Measurements from ENCODE around the gene NPIPB6.

NPIPB6 gene

DNA sequence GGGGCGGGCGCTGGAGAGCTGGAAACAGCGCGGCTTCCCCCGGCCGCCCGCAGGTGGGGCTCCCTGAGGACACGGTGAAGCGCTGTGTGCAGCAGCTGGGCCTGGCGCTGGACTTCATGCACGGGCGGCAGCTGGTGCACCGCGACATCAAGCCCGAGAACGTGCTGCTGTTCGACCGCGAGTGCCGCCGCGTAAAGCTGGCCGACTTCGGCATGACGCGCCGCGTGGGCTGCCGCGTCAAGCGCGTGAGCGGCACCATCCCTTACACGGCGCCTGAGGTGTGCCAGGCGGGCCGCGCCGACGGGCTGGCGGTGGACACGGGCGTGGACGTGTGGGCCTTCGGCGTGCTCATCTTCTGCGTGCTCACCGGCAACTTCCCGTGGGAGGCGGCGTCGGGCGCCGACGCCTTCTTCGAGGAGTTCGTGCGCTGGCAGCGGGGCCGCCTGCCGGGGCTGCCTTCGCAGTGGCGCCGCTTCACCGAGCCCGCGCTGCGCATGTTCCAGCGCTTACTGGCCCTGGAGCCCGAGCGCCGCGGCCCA lies 43.2 kb downstream of the NPIPB6 start:
- Histone ChIP-seq H3K27ac (ENCODE audit: low read depth, low read length) (no peak overlapping the region), H3K4me3 (ENCODE audit: low read depth, low read length) (no peak overlapping the region), H3K9ac (ENCODE audit: low read length) (no peak overlapping the region), H3K4me1 (ENCODE audit: control insufficient read depth, insufficient read depth, low read length) (no peaks in the 10 kb centered on the region), H3K27me3 (ENCODE audit: control insufficient read depth, insufficient read depth, low read length) (no peaks in the 10 kb centered on the region), H3K9me3 (ENCODE audit: control insufficient read depth, insufficient read depth, low read depth, low read length) (no peaks in the 10 kb centered on the region), H3K36me3 (ENCODE audit: control insufficient read depth, insufficient read depth, low read length) (peaks cover 24% of the 10 kb centered on the region)

- H3K9me3 ChIP-seq (ENCODE audit: control insufficient read depth, insufficient read depth, low read depth, low read length) = no peaks in the 10 kb centered on the region
- H3K4me3 ChIP-seq (ENCODE audit: low read depth, low read length) = no peak overlapping the region
- H3K27ac ChIP-seq (ENCODE audit: low read depth, low read length) = no peak overlapping the region
- no peak overlapping the region for H3K9ac ChIP-seq (ENCODE audit: low read length)
- peaks cover 24% of the 10 kb centered on the region for H3K36me3 ChIP-seq (ENCODE audit: control insufficient read depth, insufficient read depth, low read length)
- no peaks in the 10 kb centered on the region for H3K4me1 ChIP-seq (ENCODE audit: control insufficient read depth, insufficient read depth, low read length)
- no peaks in the 10 kb centered on the region for H3K27me3 ChIP-seq (ENCODE audit: control insufficient read depth, insufficient read depth, low read length)
These were observed 43.8 kb downstream of the NPIPB6 start for GRCh38 chr16:28319476-28320022.

DNA sequence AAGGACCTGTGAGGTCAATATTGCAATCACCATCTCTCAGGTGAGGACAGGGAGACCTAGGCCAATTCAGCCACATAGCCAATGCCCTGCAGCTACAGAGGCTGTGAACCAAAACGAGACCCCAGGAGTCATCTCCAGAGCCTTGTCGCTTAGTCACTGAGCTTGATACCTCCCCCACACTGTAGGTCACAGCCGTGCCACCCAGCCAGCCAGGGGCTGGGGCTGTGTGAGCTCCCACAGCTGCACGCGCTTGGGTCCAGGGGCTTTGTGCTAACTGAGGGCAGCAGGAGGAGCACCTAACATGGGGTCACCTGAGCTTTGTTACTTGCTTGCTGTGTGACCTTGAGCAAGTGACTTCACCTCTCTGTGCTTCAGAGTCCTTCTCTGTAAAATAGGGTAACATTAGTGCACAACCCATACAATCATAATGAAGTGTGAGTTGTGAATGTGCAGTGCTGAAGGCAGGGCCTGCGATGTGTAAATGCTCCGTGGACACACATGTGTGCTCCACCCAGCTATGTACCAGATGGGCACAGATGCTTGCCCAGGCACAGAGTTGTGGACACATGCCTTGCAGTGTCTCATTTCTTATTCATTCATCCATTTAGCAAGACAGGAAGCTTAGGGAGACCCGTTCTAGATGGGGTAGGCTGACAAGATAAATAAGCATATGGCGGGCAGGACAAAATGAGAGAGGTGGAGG lies 45.1 kb downstream of the NPIPB6 start:
- Histone ChIP-seq H3K4me1 (ENCODE audit: control insufficient read depth, insufficient read depth, low read length) (no peaks in the 10 kb centered on the region), H3K9me3 (ENCODE audit: control insufficient read depth, insufficient read depth, low read depth, low read length) (no peaks in the 10 kb centered on the region), H3K9ac (ENCODE audit: low read length) (no peak overlapping the region), H3K4me3 (ENCODE audit: low read depth, low read length) (no peak overlapping the region), H3K27me3 (ENCODE audit: control insufficient read depth, insufficient read depth, low read length) (no peaks in the 10 kb centered on the region), H3K27ac (ENCODE audit: low read depth, low read length) (no peak overlapping the region), H3K36me3 (ENCODE audit: control insufficient read depth, insufficient read depth, low read length) (peaks cover 24% of the 10 kb centered on the region)

GRCh38 chr16:28317040-28317880 lies 46.0 kb downstream of the NPIPB6 start:
- no peak overlapping the region for H3K9ac ChIP-seq (ENCODE audit: low read length)
- H3K9me3 ChIP-seq (ENCODE audit: control insufficient read depth, insufficient read depth, low read depth, low read length) = no peaks in the 10 kb centered on the region
- no peaks in the 10 kb centered on the region for H3K27me3 ChIP-seq (ENCODE audit: control insufficient read depth, insufficient read depth, low read length)
- no peak overlapping the region for H3K27ac ChIP-seq (ENCODE audit: low read depth, low read length)
- no peaks in the 10 kb centered on the region for H3K4me1 ChIP-seq (ENCODE audit: control insufficient read depth, insufficient read depth, low read length)
- peaks cover 24% of the 10 kb centered on the region for H3K36me3 ChIP-seq (ENCODE audit: control insufficient read depth, insufficient read depth, low read length)
- no peak overlapping the region for H3K4me3 ChIP-seq (ENCODE audit: low read depth, low read length)

DNA sequence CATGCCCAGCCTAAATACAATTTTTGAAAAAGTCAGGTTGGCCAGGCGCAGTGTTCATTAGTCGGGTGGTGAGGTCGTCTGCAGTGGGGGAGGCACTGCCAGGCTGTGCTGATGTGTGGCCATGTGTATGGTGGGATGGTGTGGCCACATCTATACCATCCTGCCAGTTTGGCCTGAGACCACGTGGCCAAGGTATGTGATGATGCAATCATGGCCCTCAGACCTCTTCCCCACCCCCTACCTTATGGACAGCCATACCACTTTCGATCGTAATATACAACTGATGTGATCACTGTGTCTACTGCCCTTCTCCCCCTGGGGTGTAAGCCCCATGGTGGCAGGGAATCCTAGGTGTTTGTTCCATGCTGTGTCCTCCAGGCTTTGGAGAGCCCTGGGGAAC lies 47.3 kb downstream of the NPIPB6 start:
- Histone ChIP-seq H3K36me3 (ENCODE audit: control insufficient read depth, insufficient read depth, low read length) (peaks cover 24% of the 10 kb centered on the region), H3K27ac (ENCODE audit: low read depth, low read length) (no peak overlapping the region), H3K9me3 (ENCODE audit: control insufficient read depth, insufficient read depth, low read depth, low read length) (no peaks in the 10 kb centered on the region), H3K4me3 (ENCODE audit: low read depth, low read length) (no peak overlapping the region), H3K4me1 (ENCODE audit: control insufficient read depth, insufficient read depth, low read length) (no peaks in the 10 kb centered on the region), H3K9ac (ENCODE audit: low read length) (no peak overlapping the region), H3K27me3 (ENCODE audit: control insufficient read depth, insufficient read depth, low read length) (no peaks in the 10 kb centered on the region)

GRCh38 chr16:28313587-28313986 lies 49.7 kb downstream of the NPIPB6 start:
- Histone ChIP-seq H3K36me3 (ENCODE audit: control insufficient read depth, insufficient read depth, low read length) (peaks cover 16% of the 10 kb centered on the region), H3K4me1 (ENCODE audit: control insufficient read depth, insufficient read depth, low read length) (no peaks in the 10 kb centered on the region), H3K27me3 (ENCODE audit: control insufficient read depth, insufficient read depth, low read length) (no peaks in the 10 kb centered on the region)

GRCh38 chr16:28312327-28312726 lies 51.0 kb downstream of the NPIPB6 start:
- H3K9ac ChIP-seq (ENCODE audit: low read length) = no peak overlapping the region
- no peak overlapping the region for H3K4me3 ChIP-seq (ENCODE audit: low read depth, low read length)
- H3K27ac ChIP-seq (ENCODE audit: low read depth, low read length) = no peak overlapping the region
- peaks cover 8% of the 10 kb centered on the region for H3K36me3 ChIP-seq (ENCODE audit: control insufficient read depth, insufficient read depth, low read length)
- H3K27me3 ChIP-seq (ENCODE audit: control insufficient read depth, insufficient read depth, low read length) = no peaks in the 10 kb centered on the region
- H3K9me3 ChIP-seq (ENCODE audit: control insufficient read depth, insufficient read depth, low read depth, low read length) = no peaks in the 10 kb centered on the region
- H3K4me1 ChIP-seq (ENCODE audit: control insufficient read depth, insufficient read depth, low read length) = no peaks in the 10 kb centered on the region

More at GRCh38 chr16:28313587-28313986, 49.7 kb downstream of the NPIPB6 start:
- Histone ChIP-seq H3K9me3 (ENCODE audit: control insufficient read depth, insufficient read depth, low read depth, low read length) (no peaks in the 10 kb centered on the region), H3K4me3 (ENCODE audit: low read depth, low read length) (no peak overlapping the region), H3K27ac (ENCODE audit: low read depth, low read length) (no peak overlapping the region), H3K9ac (ENCODE audit: low read length) (no peak overlapping the region)

GRCh38 chr16:28311913-28312312 lies 51.4 kb downstream of the NPIPB6 start:
- Histone ChIP-seq H3K4me1 (ENCODE audit: control insufficient read depth, insufficient read depth, low read length) (no peaks in the 10 kb centered on the region), H3K27me3 (ENCODE audit: control insufficient read depth, insufficient read depth, low read length) (no peaks in the 10 kb centered on the region), H3K36me3 (ENCODE audit: control insufficient read depth, insufficient read depth, low read length) (peaks cover 8% of the 10 kb centered on the region), H3K9me3 (ENCODE audit: control insufficient read depth, insufficient read depth, low read depth, low read length) (no peaks in the 10 kb centered on the region), H3K9ac (ENCODE audit: low read length) (no peak overlapping the region), H3K4me3 (ENCODE audit: low read depth, low read length) (no peak overlapping the region), H3K27ac (ENCODE audit: low read depth, low read length) (no peak overlapping the region)

GRCh38 chr16:28311413-28311812 lies 51.9 kb downstream of the NPIPB6 start:
- H3K36me3 ChIP-seq (ENCODE audit: control insufficient read depth, insufficient read depth, low read length) = peaks cover 8% of the 10 kb centered on the region
- no peak overlapping the region for H3K4me3 ChIP-seq (ENCODE audit: low read depth, low read length)
- H3K4me1 ChIP-seq (ENCODE audit: control insufficient read depth, insufficient read depth, low read length) = no peaks in the 10 kb centered on the region
- H3K27me3 ChIP-seq (ENCODE audit: control insufficient read depth, insufficient read depth, low read length) = no peaks in the 10 kb centered on the region
- no peak overlapping the region for H3K9ac ChIP-seq (ENCODE audit: low read length)
- no peaks in the 10 kb centered on the region for H3K9me3 ChIP-seq (ENCODE audit: control insufficient read depth, insufficient read depth, low read depth, low read length)
- H3K27ac ChIP-seq (ENCODE audit: low read depth, low read length) = no peak overlapping the region

DNA sequence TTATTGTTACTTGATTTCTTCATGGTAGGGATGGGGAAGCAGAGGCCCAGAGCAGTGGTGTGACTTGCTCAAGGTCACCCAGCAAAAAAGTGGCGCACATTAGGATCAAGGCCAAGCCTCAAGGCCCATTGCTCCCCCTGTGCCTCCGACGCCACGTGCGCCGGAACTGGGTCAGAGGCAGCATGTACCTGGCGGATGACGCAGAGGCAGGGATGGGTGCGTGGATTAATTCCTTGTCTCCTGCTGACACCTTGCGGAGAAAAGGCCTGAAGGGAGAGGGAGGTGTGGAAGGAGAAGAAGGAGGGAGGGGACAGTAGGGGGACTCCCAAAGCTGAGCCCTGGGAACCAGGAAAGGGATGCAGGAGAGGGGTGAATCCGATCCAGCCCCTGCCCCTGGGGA lies 52.5 kb downstream of the NPIPB6 start:
- Histone ChIP-seq H3K27ac (ENCODE audit: low read depth, low read length) (no peak overlapping the region), H3K9ac (ENCODE audit: low read length) (no peak overlapping the region), H3K4me1 (ENCODE audit: control insufficient read depth, insufficient read depth, low read length) (no peaks in the 10 kb centered on the region), H3K4me3 (ENCODE audit: low read depth, low read length) (no peak overlapping the region), H3K27me3 (ENCODE audit: control insufficient read depth, insufficient read depth, low read length) (no peaks in the 10 kb centered on the region), H3K9me3 (ENCODE audit: control insufficient read depth, insufficient read depth, low read depth, low read length) (no peaks in the 10 kb centered on the region), H3K36me3 (ENCODE audit: control insufficient read depth, insufficient read depth, low read length) (peaks cover 8% of the 10 kb centered on the region)

DNA sequence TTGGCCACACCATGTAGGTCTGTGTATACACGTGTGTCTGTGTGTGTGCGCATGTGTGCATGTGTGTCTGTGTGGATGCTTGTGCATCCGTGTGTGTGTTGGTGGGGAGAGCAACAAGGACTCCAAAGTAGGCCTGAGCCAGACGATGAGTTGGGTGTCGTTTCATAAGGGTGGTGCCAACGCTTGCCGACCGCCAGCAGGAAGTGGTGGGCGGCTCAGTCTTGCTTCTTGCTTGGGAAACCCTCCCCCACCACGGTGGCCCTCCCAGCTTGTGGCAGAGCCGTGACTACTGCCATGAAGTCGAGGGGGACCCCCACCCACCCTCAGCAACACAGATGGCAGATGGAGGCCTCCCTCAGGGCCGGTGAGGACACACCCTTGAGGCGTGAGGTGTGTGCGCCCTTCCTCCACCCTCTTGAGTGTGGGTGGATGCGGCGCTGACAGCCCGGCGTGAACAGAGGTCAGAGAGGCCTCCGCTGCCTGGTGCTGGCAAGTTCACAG lies 53.4 kb downstream of the NPIPB6 start:
- Histone ChIP-seq H3K9me3 (ENCODE audit: control insufficient read depth, insufficient read depth, low read depth, low read length) (no peaks in the 10 kb centered on the region), H3K27ac (ENCODE audit: low read depth, low read length) (no peak overlapping the region), H3K27me3 (ENCODE audit: control insufficient read depth, insufficient read depth, low read length) (no peaks in the 10 kb centered on the region), H3K4me1 (ENCODE audit: control insufficient read depth, insufficient read depth, low read length) (no peaks in the 10 kb centered on the region), H3K9ac (ENCODE audit: low read length) (no peak overlapping the region), H3K4me3 (ENCODE audit: low read depth, low read length) (no peak overlapping the region), H3K36me3 (ENCODE audit: control insufficient read depth, insufficient read depth, low read length) (peaks cover 8% of the 10 kb centered on the region)

Measured in HUES6 (cell line).